Common myeloid progenitor, CD34-positive (primary cell): ENCODE results near the gene STARD7.

Source experiments
- CTCF ChIA-PET: fragments of 350-600 bp; sonication (Branson Sonifier 250); formaldehyde crosslinking; loops from one replicate; lab custom pipeline; 2021; ENCODE audit warnings: antibody characterized with exemption; lab: Charles Lee
- POLR2A ChIA-PET: fragments of 350-600 bp; sonication (Branson Sonifier 250); formaldehyde crosslinking; loops from one replicate; lab custom pipeline; 2021; ENCODE audit warnings: antibody characterized with exemption; lab: Charles Lee
- DNase-seq, 3 donors: peaks; one replicate each; pipeline versions ENCODE4 v3.0.0 to v3.0.0-alpha.2; 2013
- H3K27ac ChIP-seq, 2 experiments: 1 replicate in 1 of 2; 2 replicates in 1 of 2; pipeline ENCODE4 v1.7.0; 2013; ENCODE audit warnings: inconsistent platforms in 2 of 2, low read length in 2 of 2, mild to moderate bottlenecking in 2 of 2, low read depth in 1 of 2, moderate library complexity in 1 of 2; ENCODE audit not compliant: severe bottlenecking in 2 of 2, insufficient read depth in 1 of 2, poor library complexity in 1 of 2
- H3K27me3 ChIP-seq, 5 experiments: replicated peaks in 2 of 5; 1 replicate in 3 of 5; 2 replicates in 2 of 5; pipeline versions ENCODE4 v1.6.1 to v1.7.0; 2013; ENCODE audit warnings: low read length in 4 of 5, mild to moderate bottlenecking in 2 of 5, moderate library complexity in 2 of 5, inconsistent platforms in 1 of 5; ENCODE audit not compliant: insufficient read depth in 5 of 5, control insufficient read depth in 4 of 5
- H3K36me3 ChIP-seq, 4 experiments: 1 replicate in 2 of 4; 2 replicates in 2 of 4; pipeline versions ENCODE4 v1.6.1 to v1.7.0; 2013; ENCODE audit warnings: low read length in 3 of 4, control low read depth in 1 of 4, mild to moderate bottlenecking in 1 of 4; ENCODE audit not compliant: control insufficient read depth in 4 of 4, insufficient read depth in 4 of 4
- H3K4me1 ChIP-seq, 4 experiments: 1 replicate in 3 of 4; 2 replicates in 1 of 4; pipeline versions ENCODE4 v1.6.1 to v1.7.1; 2013; ENCODE audit warnings: low read length in 3 of 4, mild to moderate bottlenecking in 3 of 4, control low read depth in 1 of 4, inconsistent platforms in 1 of 4, moderate library complexity in 1 of 4; ENCODE audit not compliant: control insufficient read depth in 4 of 4, insufficient read depth in 4 of 4; ENCODE audit errors: control extremely low read depth in 1 of 4
- H3K4me3 ChIP-seq, 7 experiments: 1 replicate in 4 of 7; 2 replicates in 3 of 7; pipeline versions ENCODE4 v1.5.1 to v1.7.0; 2013; ENCODE audit warnings: mild to moderate bottlenecking in 7 of 7, low read length in 6 of 7, moderate library complexity in 6 of 7, inconsistent platforms in 2 of 7, low read depth in 2 of 7, control low read depth in 1 of 7; ENCODE audit not compliant: insufficient read depth in 4 of 7, control insufficient read depth in 1 of 7; ENCODE audit errors: extremely low read depth in 1 of 7
- H3K9me3 ChIP-seq, 5 experiments: 1 replicate in 4 of 5; 2 replicates in 1 of 5; pipeline versions ENCODE4 v1.6.1 to v1.7.1; 2013; ENCODE audit warnings: low read length in 4 of 5, mild to moderate bottlenecking in 2 of 5, inconsistent platforms in 1 of 5, low read depth in 1 of 5, moderate library complexity in 1 of 5; ENCODE audit not compliant: control insufficient read depth in 4 of 5, insufficient read depth in 2 of 5; ENCODE audit errors: control extremely low read depth in 1 of 5
- WGBS: methylation state at CpG from one replicate; pipeline ENCODE4 v1.1.5; 2013; ENCODE audit not compliant: insufficient coverage; 5-methylcytosine and 5-hydroxymethylcytosine counted together

The STARD7 gene

DNA sequence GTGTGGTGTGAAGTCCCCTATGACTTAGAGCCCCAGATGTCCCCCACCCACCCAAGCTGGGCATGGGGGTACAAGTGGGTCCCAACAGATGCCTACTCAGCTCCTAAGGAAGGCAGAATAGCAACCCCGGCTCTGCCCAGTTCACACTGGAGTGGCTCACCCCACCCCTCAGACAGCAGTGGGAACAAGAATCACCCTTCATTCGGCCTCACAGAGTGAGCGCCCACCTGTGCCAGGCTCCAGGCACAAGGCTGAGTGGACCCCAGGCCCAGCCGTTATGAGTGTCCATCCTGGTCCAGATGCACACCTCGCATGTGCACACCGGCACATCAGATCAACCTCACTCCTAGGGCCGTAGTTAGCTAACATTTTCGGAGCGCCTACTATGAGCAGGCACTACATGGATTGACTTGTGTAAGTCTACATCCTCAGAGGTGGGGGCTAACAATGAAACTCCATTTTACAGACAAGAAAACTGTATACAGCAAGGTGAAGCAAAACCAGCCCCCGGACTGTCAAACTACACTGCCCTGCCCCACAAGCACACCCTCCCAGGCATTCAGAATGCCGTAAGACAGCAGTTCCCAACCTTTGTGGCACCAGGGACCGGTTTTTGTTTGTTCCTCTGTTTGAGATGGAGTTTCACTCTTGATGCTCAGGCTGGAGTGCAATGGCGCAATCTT lies 67.5 kb downstream of the STARD7 start:
- CTCF ChIA-PET: interaction anchor here (1.1 to 15.8 kb wide), 8 partner anchors 9 to 126 kb away, joined by 4 to 346 read pairs (median 6); partner anchors contain the start of genes CIAO1 and TMEM127

DNA sequence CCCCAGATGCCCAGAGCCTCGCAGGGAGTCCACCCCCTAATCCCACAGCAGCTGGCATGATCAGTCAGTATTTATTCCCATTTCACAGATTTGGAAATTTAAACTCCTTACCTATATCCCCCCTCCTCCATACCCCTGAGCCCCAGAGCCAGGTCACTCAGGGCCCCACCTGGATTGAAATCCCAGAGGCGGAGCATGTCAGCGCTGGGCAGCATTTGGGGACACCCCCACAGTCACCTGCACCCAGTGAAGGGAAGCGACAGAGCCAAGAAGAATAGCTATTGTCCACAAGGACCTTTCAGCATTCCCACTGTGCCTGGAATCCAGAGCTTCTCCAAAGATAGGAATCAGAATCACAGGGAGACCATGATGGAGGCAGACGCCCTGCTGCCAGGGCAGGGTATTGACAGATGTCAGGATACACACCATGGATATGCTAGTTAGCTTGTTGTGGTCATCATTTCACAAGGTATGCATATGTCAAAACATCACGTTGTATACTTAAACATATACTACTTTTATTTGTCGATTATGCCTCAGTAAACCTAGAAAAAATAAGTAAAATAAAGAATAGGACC lies 69.4 kb downstream of the STARD7 start:
- CTCF ChIA-PET: interaction anchor here (0.8 to 15.8 kb wide), 25 partner anchors 9 to 147 kb away, joined by 3 to 346 read pairs (median 9); partner anchors contain the start of genes CIAO1 and TMEM127
- peaks cover 0 to 4% (median 0%) of the 10 kb centered on the region in 5 experiments for H3K27me3 ChIP-seq
- peaks cover 0 to 24% (median 17%) of the 10 kb centered on the region in 4 experiments for H3K4me1 ChIP-seq
- POLR2A ChIA-PET: interaction anchor here (1.2 to 1.8 kb wide), 2 partner anchors 35 to 127 kb away, joined by 5 to 13 read pairs; partner anchors contain the start of genes CIAO1 and TMEM127
- H3K27ac ChIP-seq: no peak overlapping the region
- DNase-seq: no peak
- H3K4me3 ChIP-seq: no peak overlapping the region
- peaks cover 0 to 22% (median 2%) of the 10 kb centered on the region in 4 experiments for H3K36me3 ChIP-seq
- H3K9me3 ChIP-seq: no peaks in the 10 kb centered on the region
- 91% methylated on average over 4 of the region's 7 CpGs for WGBS

More for the DNA sequence above, 67.5 kb downstream of the STARD7 start:
- POLR2A ChIA-PET: interaction anchor here (1.0 kb wide), 1 partner anchor 120 kb away, joined by 3 read pairs; no protein-coding TSS in a partner anchor
- no peak for DNase-seq
- peaks cover 0 to 40% (median 34%) of the 10 kb centered on the region in 4 experiments for H3K4me1 ChIP-seq
- no peaks in the 10 kb centered on the region for H3K9me3 ChIP-seq
- WGBS: 99% methylated on average over 10 of the region's 13 CpGs
- H3K27ac ChIP-seq: no peak overlapping the region
- H3K36me3 ChIP-seq: peaks cover 0 to 22% (median 2%) of the 10 kb centered on the region in 4 experiments
- peaks cover 0 to under 1% (median 0%) of the 10 kb centered on the region in 5 experiments for H3K27me3 ChIP-seq
- no peak overlapping the region for H3K4me3 ChIP-seq

DNA sequence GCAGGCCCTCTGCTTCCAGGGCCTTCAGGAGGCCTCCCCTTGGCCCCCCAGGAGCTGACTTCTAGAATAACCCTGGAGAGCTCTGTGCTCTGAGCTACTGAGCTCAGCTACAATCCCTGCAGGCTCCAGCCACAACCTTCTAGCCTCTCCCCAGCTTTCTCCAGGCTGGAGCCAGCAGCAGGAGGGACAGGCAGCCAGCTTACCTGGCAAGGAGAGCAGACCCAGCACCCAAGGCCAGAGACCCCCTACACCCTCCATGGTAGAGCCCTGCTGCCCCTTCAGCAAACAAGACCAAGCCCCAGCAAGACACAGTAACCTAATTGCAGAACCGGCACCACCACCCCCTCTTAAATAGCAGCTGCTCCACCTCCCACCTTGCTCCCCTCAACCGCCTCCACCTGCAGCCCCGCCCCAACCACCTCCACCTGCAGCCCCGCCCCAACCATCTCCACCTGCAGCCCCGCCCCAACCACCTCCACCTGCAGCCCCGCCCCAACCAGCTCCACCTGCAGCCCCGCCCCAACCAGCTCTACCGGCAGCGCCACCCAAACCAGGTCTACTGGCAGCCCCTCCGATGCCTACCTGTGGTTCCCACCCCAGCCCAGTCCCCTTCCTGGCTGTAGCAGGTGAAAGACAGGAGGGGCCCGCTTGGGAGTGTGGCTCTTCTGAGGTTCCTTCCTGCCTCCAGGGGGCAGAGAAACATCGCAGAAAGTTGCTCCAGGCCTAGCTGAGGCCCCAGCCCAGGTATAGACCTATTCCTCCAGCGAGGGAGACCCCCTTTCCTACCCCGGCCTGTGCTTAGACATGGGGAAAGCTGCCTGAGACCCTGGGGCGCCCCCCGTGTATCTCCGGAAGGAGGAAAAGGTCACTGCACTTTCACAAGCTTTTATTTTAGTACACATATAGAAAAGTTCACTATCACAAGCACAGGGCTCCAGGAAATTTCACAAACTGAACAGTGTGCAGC lies 70.2 kb downstream of the STARD7 start, which contains the start of gene ASTL:
Gene ASTL (minus strand): TSS at position 324 of the 967 bp plus-strand sequence. CDS start 66 bp downstream, at position 258.
- ChIA-PET CTCF (interaction anchor here (0.8 to 15.8 kb wide), 32 partner anchors 8 to 146 kb away, joined by 3 to 346 read pairs (median 6); partner anchors contain the start of genes CIAO1 and TMEM127), POLR2A (interaction anchor here (1.2 to 1.8 kb wide), 2 partner anchors 36 to 128 kb away, joined by 5 to 13 read pairs; partner anchors contain the start of genes CIAO1 and TMEM127)
- Histone ChIP-seq H3K36me3 (peaks cover 0 to 15% (median 2%) of the 10 kb centered on the region in 4 experiments), H3K27ac (no peak within 1 kb of the TSS), H3K27me3 (peaks cover 0 to 4% (median 0%) of the 10 kb centered on the region in 5 experiments), H3K4me3 (no peak within 1 kb of the TSS), H3K4me1 (peaks cover 0 to 16% (median 8%) of the 10 kb centered on the region in 4 experiments), H3K9me3 (no peaks in the 10 kb centered on the region)
- WGBS: 32% methylated on average over 11 of the region's 17 CpGs
- DNase-seq: peak; percentile 70 to 79 (median 73)

DNA sequence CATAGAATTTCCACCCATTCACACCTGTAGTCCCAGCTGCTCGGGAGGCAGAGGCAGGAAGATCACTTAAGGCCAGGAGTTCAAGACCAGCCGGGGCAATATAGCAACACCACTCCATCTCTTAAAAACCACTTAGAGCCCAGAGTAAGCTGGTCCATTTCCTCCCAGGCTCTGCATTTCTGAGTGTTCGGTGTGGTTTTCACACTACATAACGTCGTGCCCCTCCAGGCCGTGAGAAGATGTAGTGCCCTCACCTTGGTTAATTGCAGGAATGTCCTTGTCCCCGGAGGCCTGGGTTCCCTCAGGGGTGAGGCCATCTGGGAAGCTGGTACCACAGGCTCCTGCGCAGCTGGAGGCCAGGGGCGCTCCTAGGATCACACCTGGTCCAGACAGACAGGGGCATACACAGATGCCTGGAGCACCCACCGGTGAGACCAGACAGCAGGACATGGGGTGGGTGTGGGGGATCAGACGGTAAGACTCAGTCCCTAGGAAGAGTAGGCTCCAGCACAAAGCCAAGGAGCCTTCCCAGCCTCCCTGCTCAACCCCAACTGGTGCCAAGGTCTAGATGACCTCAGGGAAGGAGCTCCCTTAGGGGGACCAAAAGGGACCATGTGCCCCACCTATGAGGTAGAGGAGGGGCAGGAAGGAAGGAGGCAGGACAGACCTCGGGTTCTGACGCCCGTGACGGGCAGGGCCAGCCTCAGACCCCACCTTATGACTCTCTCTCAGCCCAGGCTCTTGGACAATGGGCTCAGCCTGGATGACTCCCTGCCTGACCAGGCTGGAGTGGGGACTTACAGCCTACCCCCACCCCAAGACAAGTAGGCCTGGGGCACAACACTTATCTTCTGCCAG lies 71.1 kb downstream of the STARD7 start:
- over 99% methylated on average over 8 of the region's 15 CpGs for WGBS
- Histone ChIP-seq H3K27me3 (peaks cover 0 to 4% (median 0%) of the 10 kb centered on the region in 5 experiments), H3K36me3 (peaks cover 0 to 8% (median 0%) of the 10 kb centered on the region in 4 experiments), H3K27ac (no peak overlapping the region), H3K4me3 (no peak overlapping the region), H3K9me3 (no peaks in the 10 kb centered on the region), H3K4me1 (peaks cover 0 to 7% (median 0%) of the 10 kb centered on the region in 4 experiments)
- no peak for DNase-seq
- CTCF ChIA-PET: interaction anchor here (1.0 to 15.8 kb wide), 26 partner anchors 9 to 139 kb away, joined by 3 to 346 read pairs (median 7); partner anchors contain the start of genes ADRA2B, CIAO1 and TMEM127
- POLR2A ChIA-PET: no interaction called here

DNA sequence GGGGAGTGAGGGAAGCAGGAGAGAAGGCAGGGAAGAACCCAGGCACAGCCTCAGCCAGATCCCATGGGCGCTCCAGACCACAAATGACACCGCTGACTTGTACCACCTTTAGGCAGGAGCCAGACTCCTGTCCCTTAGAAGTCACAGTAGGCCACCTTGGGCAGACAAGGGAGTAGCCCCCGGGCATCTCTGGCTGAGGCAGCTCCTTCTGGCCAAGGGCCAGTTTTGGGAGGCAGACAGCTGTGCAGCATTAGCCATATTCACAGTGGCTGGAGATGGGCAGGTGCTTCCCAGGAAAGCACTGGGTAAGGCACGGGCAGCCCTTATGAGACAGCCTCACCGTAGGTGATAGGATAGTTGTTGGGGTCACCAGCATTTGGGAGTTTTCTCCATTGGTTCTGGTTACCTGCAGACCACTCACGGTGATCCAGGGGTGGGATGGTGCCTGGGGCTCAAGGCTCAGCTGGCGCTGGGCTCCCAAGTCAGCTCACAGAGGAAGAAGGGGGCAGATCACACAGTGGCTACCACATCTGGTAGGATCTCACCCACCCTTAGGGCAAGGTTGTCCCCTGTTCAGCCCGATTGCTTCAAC lies 72.4 kb downstream of the STARD7 start:
- no peak for DNase-seq
- WGBS: 97% methylated on average over 8 of the region's 8 CpGs
- H3K36me3 ChIP-seq: no peaks in the 10 kb centered on the region
- no peak overlapping the region for H3K27ac ChIP-seq
- POLR2A ChIA-PET: no interaction called here
- H3K4me1 ChIP-seq: peaks cover 0 to 3% (median 0%) of the 10 kb centered on the region in 4 experiments
- H3K4me3 ChIP-seq: no peak overlapping the region
- H3K9me3 ChIP-seq: no peaks in the 10 kb centered on the region
- H3K27me3 ChIP-seq: peaks cover 0 to 4% (median 0%) of the 10 kb centered on the region in 5 experiments
- CTCF ChIA-PET: interaction anchor here (1.1 to 15.8 kb wide), 6 partner anchors 14 to 49 kb away, joined by 4 to 346 read pairs (median 20); partner anchors contain the start of gene ADRA2B
